Smooth muscle cell of the pulmonary artery (primary cell): ENCODE measurements around the gene OVCA2. TPM values are rescaled to one million over a fixed set of nuclear protein-coding genes. Genes with fewer than 3 reads are reported as not detected.

Experiments
- total RNA-seq: library from RNA; depleted of rRNA; stranded (reverse); fragments of >200 nt; gene quantifications from 2 replicates; pipeline ENCODE4 v1.2.3, GENCODE V29; 2014

OVCA2 gene
- 20.4 and 22.2 TPM in 2 replicates for total RNA-seq

GRCh38 chr17:2041561-2042389 is at the start of gene OVCA2:
Gene OVCA2 (plus strand): TSS chr17:2042022. CDS start chr17:2042048, 26 bp downstream.

GRCh38 chr17:2025220-2025621 is 16.6 kb upstream of the OVCA2 start, which contains the start of gene RTN4RL1:
Gene RTN4RL1 (minus strand): TSS chr17:2025334. CDS start chr17:2024865, 469 bp downstream.

DNA sequence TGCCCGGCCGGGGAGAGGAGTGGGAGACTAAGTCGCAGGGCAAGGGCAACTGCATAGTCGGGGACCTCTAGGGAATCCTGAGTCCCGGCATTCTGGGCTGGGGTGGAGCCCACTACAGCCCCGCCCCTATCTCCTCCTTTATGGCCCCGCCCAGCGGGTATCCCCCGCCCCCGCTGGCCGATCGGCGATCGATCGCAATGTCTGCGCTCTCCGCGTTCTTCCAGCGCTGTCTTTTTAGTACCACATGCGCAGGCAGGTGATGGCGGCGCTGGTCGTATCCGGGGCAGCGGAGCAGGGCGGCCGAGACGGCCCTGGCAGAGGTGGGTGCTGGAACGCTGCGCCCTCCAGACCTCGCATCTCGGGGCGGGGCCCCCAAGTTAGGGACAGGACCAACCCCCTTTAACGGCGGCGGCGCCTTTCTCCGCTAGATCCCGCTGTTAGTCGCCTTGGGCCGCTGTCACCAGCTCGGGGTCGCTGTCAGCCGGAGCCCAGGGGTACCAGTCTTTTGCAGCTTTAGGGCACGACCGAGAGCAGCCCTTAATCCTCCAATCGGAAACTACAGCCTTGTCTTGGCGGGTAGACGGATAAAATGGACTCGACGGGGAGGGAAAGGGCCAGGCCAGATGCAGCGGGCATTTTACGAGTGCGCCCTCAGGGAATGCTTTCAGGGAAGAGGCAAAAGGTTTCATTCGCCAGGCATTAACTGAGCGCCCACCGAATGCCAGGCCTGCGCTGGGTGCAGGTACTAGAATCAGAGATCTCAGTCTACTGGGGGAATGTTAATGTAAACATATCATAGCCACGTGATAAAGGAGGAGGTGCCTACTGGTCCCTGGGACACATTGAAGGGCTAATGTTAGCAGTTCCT is 11.7 kb upstream of the OVCA2 start, which contains the start of gene DPH1:
DPH1 (plus strand) TSS at position 243 of the 868 bp plus-strand sequence; CDS start at position 260, 17 bp downstream.

GRCh38 chr17:2054512-2055291 is 12.9 kb downstream of the OVCA2 start, which contains the start of gene HIC1:
Gene HIC1 (plus strand): TSS chr17:2055103. CDS start chr17:2056691, 1,588 bp downstream.

Other genes with a start within 250 kb of the OVCA2 start
- 9.7 TPM in 2 replicates for gene SMYD4, start 212.1 kb upstream of the OVCA2 start, total RNA-seq
- 33.6 and 33.9 TPM in 2 replicates for gene RPA1, start 212.0 kb upstream of the OVCA2 start, total RNA-seq
- 0.23 and 0.46 TPM in 2 replicates for gene RTN4RL1, start 16.7 kb upstream of the OVCA2 start, total RNA-seq
- gene DPH1, start 11.9 kb upstream of the OVCA2 start, total RNA-seq, result 27.2 and 36.1 TPM in 2 replicates
- 28.5 and 38.2 TPM in 2 replicates for gene HIC1, start 13.1 kb downstream of the OVCA2 start, total RNA-seq